GM21423 (cell line): Measurements from ENCODE around the gene HHIPL1.
A peak's percentile ranks its signal among the peaks of the same experiment; 100 is the strongest.

ENCODE experiments used
- ATAC-seq: cut with Tn5 transposase; IDR thresholded peaks from one replicate; pipeline ENCODE4 v1.9.1; 2021; ENCODE audit warnings: mild to moderate bottlenecking, moderate library complexity; ENCODE audit not compliant: unreplicated experiment

Gene HHIPL1

DNA sequence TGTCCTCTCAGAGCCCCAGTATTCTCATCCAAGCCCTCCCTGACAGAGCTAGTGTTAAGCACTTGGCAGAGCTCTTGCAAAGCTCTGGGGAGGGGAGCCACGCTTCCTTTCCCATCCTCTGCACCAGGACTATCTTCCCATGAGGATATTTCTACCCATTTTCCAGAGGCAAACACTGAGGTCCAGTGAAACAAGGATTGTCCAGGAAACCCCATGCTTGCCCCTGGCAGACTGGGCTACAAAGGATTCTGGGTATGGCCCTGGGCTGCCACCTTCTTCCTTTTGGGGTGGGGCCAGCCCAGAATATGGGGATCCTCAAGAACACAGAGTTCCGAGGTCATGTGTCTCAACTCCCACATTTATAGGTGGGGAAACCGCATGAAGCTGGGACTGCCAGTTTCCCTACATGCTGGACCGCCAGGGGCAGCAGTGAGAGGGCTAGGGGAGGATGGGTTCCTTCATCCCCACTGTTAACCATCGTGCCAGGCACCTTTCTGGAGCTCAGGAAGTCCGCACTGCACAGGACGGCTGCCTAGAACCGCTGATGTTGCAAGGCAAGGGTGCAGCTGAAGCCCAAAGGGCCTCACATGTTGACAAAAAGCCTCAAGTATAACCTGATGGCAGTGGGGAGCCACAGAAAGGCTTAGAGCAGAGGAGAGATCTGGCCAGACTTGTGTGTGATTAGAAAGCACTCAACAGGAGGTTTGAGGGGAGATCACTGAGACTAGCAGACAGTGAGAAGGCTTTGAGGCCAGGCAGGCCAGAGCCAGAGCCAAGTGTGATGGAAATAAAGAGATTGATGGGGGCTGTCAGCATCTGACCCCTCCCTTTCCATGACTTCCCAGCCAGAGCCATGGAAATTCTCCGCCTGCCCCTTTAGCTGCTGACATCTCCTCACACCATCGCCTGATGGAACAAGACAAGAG, 35.4 kb upstream of the HHIPL1 start:
- ATAC-seq: no peak

- no peak for ATAC-seq
Observed at GRCh38 chr14:99611646-99612045, 33.3 kb upstream of the HHIPL1 start.

GRCh38 chr14:99612071-99612737, 32.7 kb upstream of the HHIPL1 start:
- ATAC-seq: no peak

DNA sequence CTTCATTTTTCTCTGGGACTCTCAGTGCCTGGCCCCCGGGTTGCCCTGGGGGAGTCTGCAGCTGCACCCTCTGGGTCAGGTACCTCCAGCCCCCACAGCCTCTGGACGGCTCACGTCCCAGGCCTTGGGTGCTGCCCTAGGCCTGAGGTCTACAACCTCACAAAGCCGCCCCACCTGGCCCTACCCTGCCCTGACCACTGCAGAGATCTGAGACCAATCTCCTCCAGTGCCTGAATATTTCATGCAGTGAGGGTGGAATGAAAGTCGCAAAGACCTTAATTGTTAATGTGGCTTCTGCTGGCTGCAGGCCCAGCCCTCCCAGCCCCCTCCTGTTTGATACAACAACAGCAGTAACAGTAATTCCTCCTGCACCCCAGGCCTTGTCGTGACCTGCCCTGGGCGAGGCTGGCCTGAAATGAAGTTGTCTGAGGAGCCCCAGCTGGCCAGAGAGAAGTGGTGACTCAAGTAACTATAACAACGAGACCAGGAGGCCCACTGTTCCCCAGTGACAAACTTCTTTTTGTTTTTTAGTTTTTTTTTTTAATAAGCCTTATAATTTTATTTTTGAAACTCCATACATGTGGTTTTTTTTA, 32.1 kb upstream of the HHIPL1 start:
- ATAC-seq: no peak

DNA sequence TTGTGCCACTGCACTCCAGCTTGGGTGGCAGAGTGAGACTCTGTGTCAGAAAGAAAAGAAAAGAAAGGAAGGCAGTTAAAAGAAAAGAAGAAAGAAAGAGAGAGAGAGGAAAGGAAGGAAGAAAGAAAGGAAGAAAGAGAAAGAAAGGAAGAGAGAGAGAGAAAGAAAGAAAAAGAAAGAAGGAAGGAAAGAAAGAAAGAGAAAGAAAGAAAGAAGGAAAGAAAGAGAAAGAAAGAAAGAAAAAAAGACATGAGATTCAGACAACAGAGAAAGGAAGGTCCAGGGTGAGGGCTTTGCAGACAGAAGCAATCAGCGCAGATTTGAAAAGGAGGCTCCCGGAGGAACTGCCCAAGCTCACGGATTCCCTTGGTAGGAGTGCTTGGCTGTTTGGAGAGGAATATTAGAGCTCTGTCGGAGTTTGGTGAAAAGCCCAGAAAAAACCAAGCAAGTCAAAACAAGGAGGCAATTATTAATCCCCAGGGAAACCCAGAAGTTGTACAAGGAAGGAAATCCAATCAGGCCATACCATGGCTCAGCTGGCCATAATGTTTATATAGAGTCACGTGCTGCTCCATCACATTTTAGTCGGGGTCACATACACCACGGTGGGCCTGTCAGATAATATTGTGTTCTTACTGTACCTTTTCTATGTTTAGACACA, 29.3 kb upstream of the HHIPL1 start:
- ATAC-seq: no peak

GRCh38 chr14:99616832-99617800, 27.8 kb upstream of the HHIPL1 start:
- no peak for ATAC-seq

DNA sequence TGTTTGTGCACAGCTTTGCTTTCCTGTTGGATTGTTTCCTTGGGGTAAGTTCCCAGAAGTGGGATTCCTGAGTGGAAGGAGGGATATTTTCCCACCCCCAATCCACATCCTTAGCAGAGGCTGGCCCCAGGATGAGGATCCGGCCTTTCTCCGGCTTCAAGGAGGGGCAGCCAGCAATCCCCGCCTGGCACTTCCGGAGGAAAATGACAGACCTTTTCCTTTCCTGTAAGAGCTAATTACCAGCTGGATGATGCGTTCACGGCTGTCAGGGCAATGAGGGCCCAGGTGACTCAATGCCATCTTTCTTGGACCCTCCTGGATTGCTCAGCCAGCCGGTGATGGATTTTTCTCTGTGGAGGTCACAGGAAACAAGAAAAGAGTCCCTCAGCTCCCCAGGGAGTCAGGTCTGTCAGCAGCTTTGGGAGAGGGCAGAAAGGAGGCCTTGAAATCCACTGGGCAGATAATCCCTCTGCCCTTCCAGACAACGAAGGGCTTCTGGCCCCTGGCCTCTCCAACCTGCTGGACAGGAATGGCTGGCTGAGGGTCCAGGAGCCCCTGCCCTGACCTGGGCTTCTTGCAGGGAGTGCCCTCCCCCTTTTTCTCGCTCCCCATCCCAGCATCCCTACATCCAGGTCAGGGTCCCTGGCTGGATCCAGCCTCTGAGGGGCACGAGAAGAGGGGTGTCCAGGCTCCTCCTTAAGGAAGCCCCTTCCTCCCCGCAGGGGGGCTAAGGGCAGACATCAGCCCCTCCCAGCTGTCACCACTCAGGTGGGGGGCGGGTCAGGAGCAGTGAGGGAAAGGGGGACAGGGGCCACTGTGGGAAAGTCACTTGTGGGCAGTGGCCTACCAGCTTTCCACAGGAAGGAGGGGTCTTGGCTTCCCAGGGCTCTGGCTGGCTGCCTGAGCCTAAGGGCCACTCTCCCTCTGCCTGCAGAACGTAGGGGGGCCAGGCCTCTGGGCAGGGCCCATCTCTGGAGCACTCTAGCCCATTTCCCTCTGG, 24.8 kb upstream of the HHIPL1 start:
- no peak for ATAC-seq

- no peak for ATAC-seq
Observed at GRCh38 chr14:99621948-99622347, 23.0 kb upstream of the HHIPL1 start.

- no peak for ATAC-seq
Observed at GRCh38 chr14:99624024-99624423, 20.9 kb upstream of the HHIPL1 start.

DNA sequence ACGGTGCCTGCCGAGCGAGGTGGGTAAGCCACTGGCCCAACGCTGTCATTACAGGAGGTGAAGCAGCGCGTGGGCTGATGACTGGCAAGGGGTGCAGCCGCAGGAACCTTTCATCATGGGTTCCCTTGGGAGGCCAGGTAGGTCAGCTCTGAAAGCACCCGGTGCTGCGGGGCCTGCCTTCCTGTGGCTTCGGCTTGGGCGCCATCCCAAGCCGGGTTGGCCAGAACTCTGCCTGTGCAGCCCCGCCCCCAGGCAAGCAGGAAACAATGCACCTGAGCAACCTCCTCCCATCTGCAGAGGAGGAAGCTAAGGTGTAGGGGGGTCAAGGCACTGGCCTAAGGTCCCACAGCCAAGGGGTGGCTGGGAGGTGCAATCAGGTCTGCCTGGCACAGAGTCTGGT, 20.0 kb upstream of the HHIPL1 start:
- no peak for ATAC-seq

GRCh38 chr14:99625476-99625875, 19.5 kb upstream of the HHIPL1 start:
- no peak for ATAC-seq

DNA sequence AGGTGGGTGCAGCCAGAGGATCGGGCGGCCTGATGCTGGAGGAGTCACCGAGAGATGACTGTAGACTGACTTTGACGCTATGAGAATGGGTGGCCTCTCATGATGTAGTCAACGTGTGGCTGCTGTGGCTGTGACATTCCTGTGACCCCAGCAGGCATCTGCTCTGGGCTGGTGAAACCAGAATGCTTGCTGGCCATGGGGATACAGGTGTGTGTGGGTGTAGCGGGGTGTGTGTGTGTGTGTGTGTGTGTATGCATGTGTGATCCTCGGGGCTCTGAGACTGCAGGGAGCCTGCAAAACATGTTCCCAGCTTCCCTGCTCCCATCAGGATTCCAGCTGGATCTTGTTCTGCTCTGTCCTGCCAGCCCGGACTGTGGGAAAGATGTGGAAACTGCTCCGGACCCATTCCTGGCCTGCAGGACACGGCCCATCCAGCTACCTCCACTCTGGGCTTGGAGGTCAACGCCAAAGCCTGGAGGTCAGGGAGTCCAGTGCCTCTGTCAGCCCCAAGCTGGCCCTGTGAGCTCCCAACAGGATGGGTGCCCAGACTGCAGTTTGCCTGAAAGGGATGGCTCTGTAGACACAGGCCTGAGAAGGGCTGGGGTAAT, 18.8 kb upstream of the HHIPL1 start:
- no peak for ATAC-seq

DNA sequence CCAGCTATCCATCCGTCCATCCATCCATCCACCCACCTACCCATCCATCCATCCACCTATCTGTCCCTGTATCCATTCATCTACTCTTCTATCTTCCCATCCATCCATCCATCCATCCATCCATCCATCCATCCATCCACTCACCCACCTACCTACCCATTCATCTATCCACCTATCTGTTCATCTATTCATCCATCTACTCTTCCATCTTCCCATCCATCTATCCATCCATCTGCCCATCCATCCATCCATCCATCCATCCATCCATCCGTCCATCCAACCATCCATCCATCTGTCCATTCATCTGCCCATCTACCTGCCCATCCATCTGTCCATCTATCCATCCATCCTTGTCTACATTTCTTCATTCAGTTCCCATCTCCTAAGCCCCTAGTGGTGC, 17.8 kb upstream of the HHIPL1 start:
- no peak for ATAC-seq

DNA sequence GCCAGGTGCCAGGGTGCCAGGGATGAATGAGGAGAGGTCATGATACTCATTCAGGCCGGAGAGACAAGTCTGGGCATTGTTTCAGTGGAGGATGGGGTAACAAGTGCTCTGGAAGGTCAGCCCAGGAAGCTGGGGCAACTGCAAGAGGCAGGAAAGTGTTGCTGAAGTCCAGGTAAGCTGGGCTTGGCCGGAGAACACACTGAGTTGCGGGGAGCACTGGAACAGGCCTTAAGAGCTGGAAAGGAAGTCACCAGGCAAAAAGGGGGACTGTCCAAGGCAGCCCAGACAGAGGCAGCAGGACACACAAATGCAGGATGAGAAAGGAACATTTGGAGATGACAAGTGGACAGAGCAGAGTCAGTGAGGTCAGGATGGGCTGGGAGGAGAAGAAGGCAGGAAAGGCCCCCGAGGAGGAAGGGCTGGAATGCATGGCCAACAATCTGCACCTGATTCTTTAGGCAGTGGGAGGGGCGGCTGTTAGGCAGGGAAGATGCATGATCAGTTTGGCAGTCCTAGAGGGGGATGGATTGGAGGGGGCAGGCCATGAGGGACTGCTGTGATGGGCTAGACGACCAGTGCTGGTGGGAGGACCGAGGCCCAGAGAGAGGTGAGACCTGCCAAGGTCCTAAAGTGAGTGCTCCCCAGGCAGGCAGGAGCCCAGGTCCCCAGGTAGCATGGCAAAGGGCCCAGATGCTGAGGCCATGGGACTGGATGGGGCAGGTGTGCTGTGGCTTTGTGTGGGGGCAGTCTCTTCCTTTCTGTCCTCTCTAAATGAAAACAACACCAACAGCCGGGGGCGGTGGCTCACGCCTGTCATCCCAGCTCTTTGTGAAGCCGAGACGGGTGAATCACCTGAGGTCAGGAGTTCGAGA, 17.2 kb upstream of the HHIPL1 start:
- no peak for ATAC-seq

DNA sequence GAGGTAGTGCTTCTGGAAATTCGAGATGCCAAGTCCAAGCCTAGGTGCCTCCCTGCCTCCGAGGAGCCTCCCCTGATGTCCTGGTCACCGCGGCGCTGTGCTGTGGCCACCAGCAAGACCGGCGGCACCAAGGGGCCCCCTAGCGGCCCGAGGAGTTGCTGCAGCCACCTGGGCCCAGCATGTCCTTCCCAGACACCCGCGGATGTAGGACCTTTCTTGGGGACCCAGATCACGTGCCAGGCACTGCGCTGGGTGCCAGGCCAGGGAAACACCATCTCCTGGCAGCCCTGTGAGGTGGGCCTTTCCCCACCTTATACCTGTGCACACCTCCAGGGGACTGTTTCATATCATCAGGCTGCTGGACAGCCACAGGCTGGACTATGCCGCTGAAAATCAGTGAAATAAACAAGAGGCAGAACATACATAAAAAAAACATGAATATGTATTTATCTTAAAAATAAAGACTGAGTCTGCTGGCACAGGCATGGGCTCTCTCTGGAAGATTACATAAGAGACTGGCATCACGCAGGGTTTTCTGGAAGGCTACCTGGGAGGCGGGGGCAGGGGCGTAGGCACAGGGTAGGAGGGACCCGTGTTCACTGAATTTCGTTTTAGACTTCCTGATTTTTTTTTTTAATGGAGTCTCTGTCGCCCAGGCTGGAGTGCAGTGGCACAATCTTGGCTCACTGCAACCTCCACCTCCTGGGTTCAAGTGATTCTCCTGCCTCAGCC, 15.9 kb upstream of the HHIPL1 start:
- ATAC-seq: peak; percentile 63

GRCh38 chr14:99630202-99630601, 14.7 kb upstream of the HHIPL1 start:
- no peak for ATAC-seq
